Hematopoietic multipotent progenitor cell treated with erythropoietin and hydrocortisone succinate and interleukin-3 and kit ligand, for 4 days (in vitro differentiated cells): ENCODE results near the gene MAG.
A peak's percentile ranks its signal among the peaks of the same experiment; 100 is the strongest.
"Not testable (repeated sequence)": the region's sequence is repeated elsewhere in the genome, so short reads cannot be mapped to it uniquely, and the experiment has no call there.

Source experiments
- DNase-seq: peaks from one replicate; pipeline ENCODE4 v3.0.0-alpha.2; 2015

MAG gene

GRCh38 chr19:35346193-35347052 lies 54.5 kb downstream of the MAG start:
- peak; percentile 63 for DNase-seq

GRCh38 chr19:35347171-35347929 lies 55.4 kb downstream of the MAG start, which contains the start of gene FFAR1:
Gene FFAR1 (plus strand): TSS chr19:35347902. CDS start chr19:35351552, 3,650 bp downstream.
- DNase-seq, result peak; percentile 82

- no peak for DNase-seq
Observed at GRCh38 chr19:35347930-35348298, 56.0 kb downstream of the MAG start.

- no peak for DNase-seq
Observed at GRCh38 chr19:35348911-35349611, 57.1 kb downstream of the MAG start.

- no peak for DNase-seq
Observed at GRCh38 chr19:35349614-35350521, 57.9 kb downstream of the MAG start.

- DNase-seq, result no peak
Observed at GRCh38 chr19:35350591-35350990, 58.6 kb downstream of the MAG start.

- no peak for DNase-seq
Observed at GRCh38 chr19:35351411-35352176, 59.6 kb downstream of the MAG start.

GRCh38 chr19:35352177-35352447 lies 60.2 kb downstream of the MAG start:
- no peak for DNase-seq

GRCh38 chr19:35352448-35353304 lies 60.7 kb downstream of the MAG start:
- DNase-seq, result peak; percentile 87

GRCh38 chr19:35353635-35354034 lies 61.7 kb downstream of the MAG start:
- peak; percentile 59 for DNase-seq

- no peak for DNase-seq
Observed at GRCh38 chr19:35354898-35355297, 62.9 kb downstream of the MAG start.

- DNase-seq, result no peak
Observed at GRCh38 chr19:35355791-35356460, 64.0 kb downstream of the MAG start.

GRCh38 chr19:35357867-35358573 lies 66.1 kb downstream of the MAG start, which contains the start of gene FFAR3:
Gene FFAR3 (plus strand): TSS chr19:35358460. CDS start chr19:35358891, 431 bp downstream.
- peak; percentile 73 for DNase-seq

- DNase-seq, result not testable (repeated sequence)
Observed at GRCh38 chr19:35358834-35359233, 66.9 kb downstream of the MAG start.

- DNase-seq, result not testable (repeated sequence)
Observed at GRCh38 chr19:35359395-35359794, 67.4 kb downstream of the MAG start.

GRCh38 chr19:35360081-35360480 lies 68.1 kb downstream of the MAG start:
- not testable (repeated sequence) for DNase-seq

- DNase-seq, result no peak
Observed at GRCh38 chr19:35360880-35361420, 69.0 kb downstream of the MAG start.

GRCh38 chr19:35362261-35363000 lies 70.5 kb downstream of the MAG start:
- DNase-seq, result no peak
